Measurements from ENCODE around the gene C1QL4.

DNA sequence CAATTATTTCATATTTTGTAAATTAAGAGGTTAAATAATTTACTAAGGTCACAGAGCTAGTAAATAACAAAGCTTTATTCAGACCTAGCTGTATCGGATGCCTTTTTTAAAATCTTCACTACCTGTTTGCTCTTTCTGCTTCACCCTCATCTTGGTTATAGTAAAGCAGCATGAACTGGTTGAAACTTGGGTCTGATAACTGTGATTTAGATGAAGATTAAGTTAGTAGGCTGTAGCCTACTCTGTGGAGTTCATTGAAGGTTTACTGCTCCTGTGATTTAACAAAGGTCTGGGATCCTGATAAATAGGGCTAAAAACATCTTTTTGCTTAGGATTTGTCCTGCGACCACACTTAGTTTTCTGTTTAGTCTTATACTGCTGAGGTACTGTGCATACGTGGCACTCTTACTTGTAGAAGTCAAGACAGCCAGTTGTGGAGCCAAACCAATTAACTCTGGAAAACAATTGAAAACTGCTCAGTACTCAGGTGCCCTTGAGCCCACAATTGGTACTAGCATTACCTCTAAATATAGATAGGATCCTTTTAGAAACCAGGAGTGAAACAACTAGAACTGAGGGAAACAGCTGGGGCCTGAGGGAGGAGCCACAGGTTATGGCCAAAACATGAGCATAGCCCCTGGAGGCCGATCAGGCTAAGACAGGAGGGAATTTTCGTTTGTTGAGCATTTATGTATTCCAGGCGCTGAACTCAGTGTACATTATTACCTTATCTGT, 32.6 kb upstream of the C1QL4 start:
- peak in 2 of 4 donors; percentile 8 to 18 for TF ChIP-seq CTCF (IDR thresholded peaks at IDR 0.05)
- TF ChIP-seq POLR2A (IDR thresholded peaks at IDR 0.05) = no peak
